ENCODE results near the gene SPATC1L.
"Not testable (repeated sequence)": the region's sequence is repeated elsewhere in the genome, so short reads cannot be mapped to it uniquely, and the experiment has no call there.

Gene SPATC1L

DNA sequence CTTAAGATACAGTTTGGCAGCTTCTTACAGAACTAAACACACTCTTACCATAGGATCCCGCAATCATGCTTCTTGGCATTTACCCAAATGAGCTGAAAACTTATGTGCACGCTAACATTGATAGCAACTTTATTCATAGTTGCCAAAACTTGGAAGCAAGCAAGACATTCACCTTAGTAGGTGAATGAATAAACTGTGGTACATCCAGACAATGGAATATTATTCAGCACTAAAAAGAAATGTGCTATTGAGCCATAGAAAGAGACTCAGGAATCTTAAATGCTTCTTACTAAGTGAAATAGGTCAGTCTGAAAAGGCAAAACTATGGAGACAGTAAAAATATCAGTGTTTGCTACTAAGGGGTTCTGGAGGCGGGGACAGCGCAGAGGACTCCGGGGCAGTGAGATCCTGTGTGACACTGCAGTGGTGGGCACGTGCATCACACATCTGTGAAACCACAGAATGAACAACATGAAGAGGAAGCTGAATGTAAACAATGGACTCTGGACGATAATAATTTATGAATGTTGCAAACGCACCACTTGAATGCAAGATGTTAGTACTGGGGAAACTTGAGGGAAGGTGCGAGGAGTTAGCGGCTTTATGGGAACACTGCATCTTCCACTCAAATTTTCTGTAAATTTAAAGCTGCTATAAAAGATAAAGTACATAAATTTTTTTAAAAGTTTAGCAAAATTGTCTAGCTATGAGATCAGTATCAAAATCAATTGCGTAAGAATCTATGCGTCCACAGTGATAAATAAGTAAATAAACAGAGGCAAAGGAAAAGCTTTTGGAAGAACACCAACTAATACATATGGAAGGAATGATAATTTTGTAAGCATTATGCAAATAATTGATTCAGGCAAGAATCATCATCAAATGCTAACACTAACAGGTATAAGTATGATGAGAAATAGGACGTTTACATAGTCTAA, 15.4 kb upstream of the SPATC1L start:
- no peak for DNase-seq

DNA sequence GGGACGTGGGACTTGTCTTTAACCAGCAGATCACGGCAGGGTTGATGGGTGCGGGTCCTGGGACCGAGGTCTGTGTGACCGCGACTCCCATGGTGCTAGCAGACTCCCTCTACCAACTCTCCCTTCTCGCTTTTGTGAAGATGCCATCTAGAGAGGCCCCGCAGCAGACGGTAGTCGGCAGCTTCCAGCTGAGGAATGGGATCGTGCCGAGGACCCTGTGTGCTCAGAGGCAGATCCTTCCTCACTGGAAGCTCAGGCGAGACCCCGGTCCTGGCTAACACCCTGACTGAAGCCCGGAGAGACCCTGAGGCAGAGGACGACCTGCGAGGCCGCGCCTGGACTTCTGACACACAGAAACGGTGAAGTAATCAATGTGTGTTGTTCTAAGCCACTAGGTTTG, 12.5 kb upstream of the SPATC1L start:
- no peak for DNase-seq

DNA sequence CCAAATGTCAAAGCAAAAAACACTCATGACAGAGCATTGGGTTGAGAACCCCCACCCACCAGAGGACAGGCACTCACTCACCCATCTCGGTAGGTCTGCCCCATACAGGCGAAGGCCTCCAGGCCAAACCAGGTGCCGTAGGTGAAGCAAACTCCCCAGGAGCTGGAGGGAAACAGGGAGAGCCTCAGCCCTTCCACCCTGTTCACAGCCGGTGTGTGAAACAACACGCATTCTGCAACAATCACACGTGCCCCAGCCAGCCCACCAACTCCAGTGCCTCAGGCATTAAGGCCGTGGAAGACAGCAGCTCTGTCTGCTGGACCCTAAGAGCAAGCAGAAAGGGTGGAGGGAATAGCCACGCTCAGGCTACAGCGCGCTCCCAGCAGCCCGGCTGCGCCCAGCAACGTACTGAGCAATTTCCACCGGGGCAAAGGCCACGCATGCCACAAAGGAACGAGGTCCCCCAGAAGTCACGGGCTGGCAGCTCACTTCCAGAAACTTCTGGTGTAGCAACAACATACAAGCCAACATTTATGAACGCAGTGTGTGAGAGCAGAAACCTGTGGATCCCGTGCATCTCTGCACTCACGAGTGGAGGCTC, 11.4 kb upstream of the SPATC1L start:
- no peak for DNase-seq

DNA sequence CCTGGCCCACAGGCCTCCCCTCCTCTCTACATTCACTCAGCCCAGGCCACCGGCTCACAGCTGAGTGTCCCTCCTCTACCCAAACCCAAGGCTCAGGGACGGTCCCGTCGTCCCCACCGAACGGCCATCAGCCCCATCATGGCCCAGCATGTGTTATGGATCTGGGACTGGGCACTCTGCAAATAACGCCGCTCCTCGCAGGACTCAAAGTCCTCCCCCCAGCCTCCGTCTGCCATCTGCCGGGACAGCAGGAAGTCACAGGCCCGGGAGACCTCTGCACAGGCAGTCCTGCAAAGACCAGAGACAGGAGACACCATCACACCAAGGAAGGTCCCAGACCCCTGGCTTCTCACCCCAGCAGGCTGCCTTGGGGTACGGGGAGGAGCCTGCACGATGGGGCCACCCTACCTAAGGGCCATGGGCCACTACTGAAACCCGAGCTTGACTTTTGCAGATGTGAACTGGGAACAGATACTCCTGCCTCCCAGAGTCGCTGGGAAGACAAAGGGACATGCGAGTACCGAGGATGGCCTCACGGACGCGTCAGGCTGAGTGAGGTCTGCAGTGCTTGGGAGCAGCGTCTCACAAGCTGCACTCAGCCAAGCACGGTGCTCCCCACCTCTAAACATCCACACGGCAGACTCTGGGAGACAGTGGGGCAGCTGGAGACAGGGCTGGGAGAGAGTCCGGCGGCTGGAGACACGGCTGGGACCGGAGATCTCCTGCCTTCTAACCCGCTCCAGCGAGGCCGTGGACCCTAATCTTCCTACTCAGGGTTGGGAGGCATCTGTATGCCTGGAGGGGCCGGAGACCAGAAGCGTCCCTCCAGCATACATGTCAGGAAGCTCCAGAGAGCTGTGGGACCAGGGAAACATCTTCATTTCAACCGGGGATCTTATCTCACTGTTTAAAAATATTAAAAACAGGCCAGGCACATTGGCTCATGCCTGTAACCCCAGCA, 10.4 kb upstream of the SPATC1L start:
- DNase-seq, result no peak

DNA sequence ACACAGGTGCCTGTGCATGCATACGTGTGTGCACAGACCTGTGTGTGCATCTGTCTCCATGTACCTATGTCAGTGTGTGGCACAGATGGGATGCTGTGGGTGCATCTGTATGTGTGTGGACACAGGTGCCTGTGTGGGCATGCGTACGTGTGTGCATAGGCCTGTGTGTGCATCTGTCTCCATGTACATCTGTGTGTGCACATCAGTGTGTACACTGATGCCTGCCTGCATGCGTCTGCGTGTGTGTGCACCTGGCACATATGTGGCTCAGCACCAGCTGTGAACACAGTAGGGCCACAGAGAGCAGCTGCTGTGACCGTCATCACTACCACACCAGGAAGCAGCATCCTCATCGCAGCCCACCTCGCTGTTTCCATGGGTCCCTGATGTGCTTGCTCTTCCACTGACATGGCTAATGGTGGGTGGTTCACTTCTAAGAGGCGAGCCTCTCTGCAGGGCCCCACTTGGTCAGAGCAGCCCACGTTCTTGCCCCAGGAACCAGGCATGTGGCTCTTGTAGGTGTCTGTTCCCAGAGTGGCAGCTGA, 9.6 kb upstream of the SPATC1L start:
- DNase-seq, result no peak

DNA sequence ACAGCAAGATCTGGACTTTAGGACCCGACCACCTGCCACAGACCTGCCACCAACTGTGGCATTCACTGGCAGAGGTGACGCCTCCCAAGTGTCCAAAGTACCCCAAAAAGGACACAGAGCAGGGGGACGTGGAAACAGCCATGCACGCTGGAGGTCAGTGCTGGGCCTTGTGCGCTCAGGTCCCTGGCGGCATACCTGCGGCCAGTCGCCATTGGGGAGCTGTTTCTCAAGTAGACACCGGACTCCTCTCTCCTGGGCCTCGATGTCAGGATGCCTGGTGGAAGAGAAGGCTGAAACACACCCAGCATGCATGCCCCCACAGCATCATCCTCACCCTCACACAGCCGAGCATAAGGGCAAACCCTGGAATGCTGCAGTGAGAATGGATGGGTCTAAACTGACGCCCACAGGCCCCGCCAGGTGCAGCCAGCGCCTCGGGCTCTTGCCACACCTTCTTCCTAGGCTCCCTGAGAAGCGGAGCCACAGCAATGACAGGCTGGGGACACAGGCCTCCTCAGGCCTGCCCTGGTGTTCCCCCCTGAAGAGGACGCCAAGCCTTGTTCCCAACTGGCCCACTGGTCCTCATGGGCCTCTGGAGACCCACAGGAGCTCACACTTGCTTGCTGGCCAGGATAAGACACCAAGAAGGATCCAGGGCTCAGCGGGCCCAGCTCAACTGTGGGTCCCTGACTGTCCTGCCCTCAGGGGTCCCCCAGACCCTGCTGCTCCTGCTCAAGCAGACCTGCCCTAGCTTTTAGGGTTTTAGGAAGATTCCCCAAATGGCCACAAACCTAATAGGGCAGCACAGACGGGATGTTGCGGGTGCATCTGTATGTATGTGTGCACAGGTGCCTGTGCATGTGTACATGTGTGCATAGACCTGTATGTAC, 7.7 kb upstream of the SPATC1L start:
- DNase-seq, result no peak

DNA sequence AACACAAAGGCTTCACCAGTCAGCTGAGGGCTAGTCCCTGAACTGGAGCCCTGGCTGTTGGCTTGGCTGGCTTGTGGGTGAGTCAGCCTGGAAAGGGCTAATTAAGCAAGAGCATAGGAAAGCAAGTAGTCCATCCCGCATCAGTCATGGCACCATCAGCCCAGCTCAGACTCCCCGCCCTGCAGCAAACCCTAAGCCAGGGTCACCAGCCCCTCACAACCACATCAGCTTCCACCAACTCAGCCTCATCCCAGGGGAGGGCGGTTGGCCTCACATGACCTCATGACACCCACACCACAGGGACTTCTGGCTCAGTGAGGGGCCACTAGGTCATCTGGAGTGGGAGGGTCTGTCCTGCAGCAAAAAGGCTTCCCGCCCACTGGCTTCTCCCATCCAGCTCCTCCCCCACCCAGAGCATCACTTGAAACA, 7.0 kb upstream of the SPATC1L start:
- no peak for DNase-seq

DNA sequence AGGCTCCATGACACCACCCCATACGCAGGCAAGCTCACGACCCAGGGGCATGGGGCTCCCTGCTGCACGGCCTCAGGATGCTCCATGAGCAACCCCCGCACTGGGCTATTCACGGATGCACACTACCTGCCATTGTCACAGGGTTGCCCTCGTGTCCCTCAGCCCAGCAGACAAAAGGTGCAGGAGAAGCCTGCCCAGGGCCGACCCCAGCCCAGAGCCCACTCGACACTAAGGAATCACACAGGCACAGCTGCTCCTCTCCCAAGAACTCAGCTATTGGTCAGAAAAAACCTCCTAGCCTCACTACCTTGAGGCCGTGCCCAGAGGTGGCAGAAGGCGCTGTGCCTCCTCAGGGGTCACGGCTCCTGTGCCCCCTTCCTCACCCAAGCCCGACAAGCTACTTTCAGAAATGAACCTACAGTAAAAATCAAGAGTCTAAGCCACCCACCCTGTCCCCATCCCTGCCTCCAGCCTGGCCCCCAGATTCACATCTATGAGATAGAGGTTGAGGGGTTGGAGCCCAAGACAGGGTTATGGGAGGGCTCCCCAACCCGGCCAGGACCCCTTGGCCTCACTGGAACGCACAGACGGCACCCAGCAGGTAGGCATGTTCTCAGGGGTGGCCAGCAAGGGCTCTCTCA, 6.4 kb upstream of the SPATC1L start:
- DNase-seq, result no peak

DNA sequence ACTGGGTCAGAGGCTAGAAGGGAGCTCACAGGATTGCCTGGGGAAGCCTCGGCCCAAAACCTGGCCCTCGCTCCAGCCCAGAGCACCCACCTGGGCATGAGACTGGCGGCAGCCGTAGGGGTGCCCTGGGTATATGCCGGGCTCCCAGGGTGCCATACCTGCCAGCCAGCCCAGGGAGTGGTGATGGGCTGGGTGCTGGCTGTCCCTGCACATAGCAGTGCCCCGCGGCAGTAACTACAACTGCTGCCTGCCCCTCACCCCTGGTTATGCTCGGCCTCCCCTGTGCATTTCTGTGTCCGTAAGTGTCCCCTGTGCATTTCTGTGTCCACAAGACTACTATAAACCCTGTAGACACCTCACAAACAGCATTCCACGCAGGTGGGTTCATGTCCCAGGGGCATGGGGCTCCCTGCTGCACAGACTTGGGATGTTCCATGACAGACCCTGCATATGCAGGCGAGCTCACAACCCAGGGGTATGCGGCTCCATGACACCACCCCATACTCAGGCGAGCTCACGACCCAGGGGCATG, 5.8 kb upstream of the SPATC1L start:
- DNase-seq, result no peak

DNA sequence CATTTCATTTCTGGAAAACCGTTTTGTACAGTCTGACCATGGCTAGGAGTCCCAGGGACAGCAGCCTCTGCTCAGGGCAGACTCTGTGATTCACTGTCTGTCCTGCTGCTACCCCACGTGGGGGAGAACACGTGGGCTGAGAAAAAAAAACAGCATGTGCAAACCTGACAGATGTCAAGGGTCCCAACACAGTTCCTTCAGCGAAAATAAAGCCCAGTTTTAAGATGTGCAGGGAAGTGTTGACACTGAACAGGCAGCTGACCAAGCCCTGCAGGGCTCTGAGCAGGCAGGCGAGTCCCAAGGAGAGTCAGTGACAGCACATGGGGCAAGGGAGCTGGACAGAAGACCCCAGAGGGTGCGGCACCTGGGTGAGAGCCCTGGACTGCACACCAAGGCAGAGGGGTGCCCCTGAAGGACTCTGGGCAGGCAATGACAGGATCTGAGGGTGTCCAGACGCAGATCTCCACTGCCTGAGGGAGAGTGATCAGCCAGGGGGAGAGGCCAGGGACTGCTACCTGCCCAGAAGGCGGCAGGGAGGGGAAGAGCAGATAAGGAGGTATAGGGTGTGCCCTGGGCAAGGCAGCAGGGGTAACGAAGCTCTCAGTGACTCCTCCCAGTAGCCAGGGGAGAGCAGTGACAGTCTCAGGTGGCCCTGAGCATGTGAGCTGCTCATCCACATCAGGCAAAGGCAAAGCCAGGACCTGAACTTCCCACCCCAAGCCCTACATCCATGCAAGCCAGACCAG, 5.1 kb upstream of the SPATC1L start:
- no peak for DNase-seq

DNA sequence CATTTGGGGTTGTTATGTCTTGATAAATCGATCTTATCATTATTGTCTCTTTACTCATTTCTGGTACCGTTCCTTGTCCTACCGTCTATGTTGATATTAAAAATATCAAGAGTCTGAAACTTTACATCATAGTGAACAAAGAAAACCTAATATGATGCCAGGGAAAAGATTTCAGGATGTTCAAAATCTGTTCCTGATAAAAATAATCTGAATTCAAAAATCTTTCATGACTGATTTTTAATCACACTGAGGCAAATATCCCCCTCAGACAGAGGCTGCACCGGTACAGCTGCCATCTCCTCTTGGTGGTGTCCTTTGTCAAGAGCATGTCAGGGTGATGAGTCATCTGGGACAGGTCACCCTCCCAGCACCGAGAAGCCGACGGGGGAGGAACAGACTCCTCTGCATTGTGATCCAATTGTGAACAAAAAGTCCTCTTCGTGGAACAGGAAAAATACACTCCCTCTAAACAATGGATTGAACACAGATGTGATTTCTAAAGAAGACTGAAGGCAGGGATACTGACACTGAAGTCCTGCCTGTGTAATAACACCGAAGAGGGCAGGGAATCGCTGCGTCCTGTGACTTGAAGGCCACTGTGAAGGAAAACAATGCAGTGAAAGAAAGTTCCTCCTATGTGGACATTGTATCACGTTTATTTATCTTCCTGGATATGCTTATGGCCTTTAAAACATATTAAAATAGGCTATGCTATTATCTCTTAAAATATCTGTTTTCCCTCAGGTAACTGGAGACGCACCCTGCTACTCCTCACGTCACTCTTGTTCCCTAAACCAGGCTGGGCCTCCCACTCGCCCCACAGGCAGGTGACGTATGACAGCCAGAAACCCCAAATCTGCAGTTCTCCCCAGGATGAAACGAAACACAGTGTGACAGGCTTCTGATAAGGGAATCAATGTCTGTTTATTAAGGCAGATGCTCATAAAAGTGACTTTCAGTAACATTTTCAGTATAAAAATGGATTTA, 4.3 kb upstream of the SPATC1L start:
- DNase-seq, result no peak

DNA sequence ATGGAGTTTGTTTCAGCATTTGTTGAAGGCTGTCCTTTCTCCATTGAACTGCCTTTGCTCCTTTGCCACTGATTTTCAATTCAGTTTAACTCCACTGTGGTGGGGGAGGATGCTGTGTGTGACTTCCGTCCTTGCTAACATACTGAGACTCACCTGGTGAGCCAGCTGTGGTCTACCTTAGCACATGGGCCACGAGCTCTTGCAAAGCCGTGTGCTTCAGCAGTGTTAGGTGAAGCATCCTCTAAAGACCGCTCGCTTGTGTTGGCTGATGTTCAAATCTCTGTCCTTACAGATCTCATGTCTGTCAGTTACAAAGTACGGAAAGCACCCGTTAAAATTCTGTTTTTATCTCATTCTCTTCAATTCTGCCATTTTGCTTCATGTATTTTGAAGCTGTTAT, 3.6 kb upstream of the SPATC1L start:
- DNase-seq, result no peak

DNA sequence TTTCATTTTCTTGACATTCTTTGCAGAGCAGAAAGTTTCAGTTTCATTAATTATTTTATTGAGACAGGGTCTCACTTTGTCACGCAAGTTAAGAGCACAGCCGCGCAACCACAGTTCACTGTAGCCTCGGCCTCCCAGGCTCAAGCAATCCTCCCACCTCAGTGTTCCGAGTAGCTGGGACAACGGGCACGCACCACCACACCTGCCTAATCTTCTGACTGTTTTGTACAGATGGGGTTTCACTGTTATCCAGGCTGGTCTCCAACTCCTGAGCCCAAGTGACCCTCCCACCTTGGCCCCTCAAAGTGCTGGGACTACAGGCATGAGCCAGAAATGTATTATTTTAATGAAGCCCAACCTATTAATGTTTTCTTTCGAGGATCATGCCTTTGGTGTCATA, 3.0 kb upstream of the SPATC1L start:
- no peak for DNase-seq

DNA sequence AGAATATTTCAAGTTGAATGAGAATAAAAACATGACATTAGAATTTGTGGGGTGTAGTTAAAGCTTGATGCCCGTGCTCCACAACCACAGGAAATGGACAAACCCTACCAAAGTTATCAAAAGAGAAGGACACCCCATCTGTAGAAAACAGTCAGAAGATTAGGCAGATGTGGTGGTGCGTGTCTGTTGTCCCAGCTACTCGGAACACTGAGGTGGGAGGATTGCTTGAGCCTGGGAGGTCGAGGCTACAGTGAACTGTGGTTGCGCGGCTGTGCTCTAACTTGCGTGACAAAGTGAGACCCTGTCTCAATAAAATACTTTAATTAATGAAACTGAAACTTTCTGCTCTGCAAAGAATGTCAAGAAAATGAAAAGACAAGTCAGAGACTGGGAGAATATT, 1.5 kb upstream of the SPATC1L start:
- no peak for DNase-seq

DNA sequence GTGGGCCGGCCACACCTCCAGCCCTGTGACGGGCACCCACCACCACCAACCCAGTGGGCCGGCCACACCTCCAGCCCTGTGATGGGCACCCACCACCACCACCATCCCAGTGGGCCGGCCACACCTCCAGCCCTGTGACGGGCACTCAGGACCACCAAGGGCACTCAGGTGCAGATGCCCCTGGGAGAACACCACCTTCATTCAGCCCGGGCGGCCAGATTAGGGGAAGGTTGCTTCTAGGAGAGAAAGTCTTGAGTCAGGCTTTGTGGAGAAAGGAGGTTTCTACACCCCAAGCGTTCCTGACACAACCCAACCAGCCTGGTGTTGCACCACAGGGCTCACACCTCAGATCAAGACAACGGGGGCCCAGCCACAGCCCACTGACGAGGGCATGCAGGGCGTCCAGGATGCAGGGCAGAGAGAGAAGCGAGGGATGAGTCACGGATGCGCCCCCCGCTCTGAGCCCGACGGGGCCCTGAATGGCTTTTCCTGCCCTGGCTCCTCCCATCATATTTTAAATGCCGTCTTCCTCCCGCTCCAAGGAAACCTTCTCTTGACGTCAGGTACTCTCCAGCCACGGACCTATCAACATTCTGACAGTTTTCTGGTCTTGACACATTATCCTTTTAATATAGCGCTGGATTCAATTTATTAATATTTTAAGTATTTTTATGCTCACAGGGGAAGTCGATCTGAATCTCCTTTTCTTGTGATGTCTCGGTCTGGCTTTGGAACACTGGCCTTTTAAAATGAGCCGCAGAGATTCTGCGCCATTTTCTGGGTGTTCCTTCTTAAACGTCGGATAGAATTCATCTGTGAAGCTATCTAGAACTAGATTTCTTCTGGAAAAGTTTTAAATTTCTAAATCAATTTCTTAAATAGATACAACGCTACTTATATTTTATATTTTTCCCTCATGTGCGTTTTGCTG, 631 bp upstream of the SPATC1L start:
- DNase-seq, result peak; percentile 52

DNA sequence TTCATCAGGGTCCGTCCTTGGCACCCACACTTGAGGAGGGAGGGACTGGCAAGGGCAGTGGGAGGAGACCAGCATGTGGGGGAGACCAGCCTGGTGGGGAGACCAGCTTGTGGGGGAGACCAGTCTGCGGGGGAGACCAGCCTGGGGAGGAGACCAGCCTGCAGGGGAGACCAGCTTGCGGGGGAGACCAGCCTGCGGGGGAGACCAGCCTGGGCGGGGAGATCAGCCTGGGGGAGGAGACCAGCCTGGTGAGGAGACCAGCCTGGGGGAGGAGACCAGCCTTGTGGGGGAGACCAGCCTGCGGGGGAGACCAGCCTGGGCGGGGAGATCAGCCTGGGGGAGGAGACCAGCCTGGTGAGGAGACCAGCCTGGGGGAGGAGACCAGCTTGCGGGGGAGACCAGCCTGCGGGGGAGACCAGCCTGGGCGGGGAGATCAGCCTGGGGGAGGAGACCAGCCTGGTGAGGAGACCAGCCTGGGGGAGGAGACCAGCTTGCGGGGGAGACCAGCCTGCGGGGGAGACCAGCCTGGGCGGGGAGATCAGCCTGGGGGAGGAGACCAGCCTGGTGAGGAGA, 836 bp downstream of the SPATC1L start:
- DNase-seq, result not testable (repeated sequence)

DNA sequence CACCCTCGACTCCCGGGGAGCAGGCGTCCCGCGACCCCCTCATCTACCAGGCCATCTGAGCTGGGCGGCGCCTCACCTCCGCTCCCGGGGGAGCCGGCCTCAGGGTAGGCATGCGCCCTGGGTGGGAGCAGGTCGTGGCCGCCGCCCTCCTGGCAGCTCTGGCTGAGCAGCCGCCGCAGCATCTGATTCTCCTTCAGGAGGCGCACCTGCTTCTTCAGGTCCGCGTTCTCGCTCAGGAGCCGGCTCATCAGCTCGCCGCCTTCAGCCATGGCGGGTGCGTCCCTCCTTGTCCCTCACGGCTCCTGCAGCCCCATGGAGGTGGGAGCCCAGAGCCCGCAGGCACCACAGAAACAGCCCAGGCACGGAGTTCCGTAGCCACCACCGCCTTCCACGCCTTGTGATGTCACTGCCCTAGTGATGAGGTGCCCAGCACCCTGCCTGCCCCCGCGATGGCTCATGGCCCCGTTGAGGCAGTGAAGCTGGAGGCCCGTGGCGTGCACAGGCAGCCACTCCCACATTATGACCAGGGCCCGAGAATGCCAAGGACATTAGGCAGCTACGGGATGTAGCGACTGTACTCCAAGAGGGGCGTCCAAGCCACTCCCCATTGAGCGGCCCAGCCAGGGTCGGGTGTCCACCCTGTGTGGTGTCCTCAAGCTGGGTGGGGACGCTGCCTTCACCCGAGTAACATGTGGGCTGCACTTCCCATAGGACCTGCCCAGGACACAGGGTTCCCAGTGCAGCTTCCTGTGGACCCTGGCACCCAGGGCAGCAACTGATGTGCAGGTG, 1.5 kb downstream of the SPATC1L start:
- no peak for DNase-seq
